ENCODE data around the gene SLC31A1.

DNA sequence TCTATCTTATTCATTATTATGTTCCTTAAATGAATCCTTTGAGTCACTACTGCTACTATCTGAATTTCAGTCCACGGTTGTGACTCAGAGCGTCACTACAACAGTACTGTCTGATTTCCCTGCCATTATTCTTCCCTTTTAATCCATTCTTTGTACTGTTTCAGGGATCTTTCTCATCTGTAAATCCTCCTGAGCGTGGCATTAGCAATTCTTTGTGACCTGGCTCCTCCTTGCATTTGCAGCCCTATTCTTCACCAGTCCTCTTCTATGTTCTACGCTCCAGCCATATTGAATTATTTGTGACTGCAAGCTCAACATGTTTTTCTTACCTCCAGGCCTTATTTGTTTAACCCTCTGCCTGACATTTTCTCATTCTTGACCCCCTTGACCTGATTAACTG lies 60.0 kb downstream of the SLC31A1 start:
- no peak for TF ChIP-seq CTCF (IDR thresholded peaks at IDR 0.05; ENCODE audit: extremely low read depth in 1 of 2, insufficient read depth in 1 of 2, low read depth in 1 of 2, low read length in 2 of 2)
- TF ChIP-seq EZH2 (IDR thresholded peaks at IDR 0.05; ENCODE audit: borderline replicate concordance, low read depth, low read length, severe bottlenecking): no peak
